H1 (cell line): Measurements from ENCODE around the gene SEMA4D. TPM values are rescaled to one million over a fixed set of nuclear protein-coding genes. Genes with fewer than 3 reads are reported as not detected.

Experiments used
- BACH1 ChIP-seq: IDR thresholded peaks from 2 replicates; pipeline ENCODE4 v1.6.1; 2012; ENCODE audit warnings: low read length, improper control_type of control experiment
- CHD7 ChIP-seq: fragments of 300-600 bp; sonication (generic); IDR thresholded peaks from 2 replicates; pipeline ENCODE4 v1.7.1; 2012; ENCODE audit warnings: low read length, moderate library complexity, mild to moderate bottlenecking, inconsistent platforms; ENCODE audit not compliant: insufficient replicate concordance
- CTBP2 ChIP-seq: IDR thresholded peaks from 2 replicates; pipeline ENCODE4 v1.7.0; 2011; ENCODE audit warnings: borderline replicate concordance, mild to moderate bottlenecking, moderate library complexity, mixed read lengths, low read length; ENCODE audit not compliant: insufficient read depth, insufficient read length
- EP300 ChIP-seq, 2 experiments: IDR thresholded peaks; 1 replicate in 1 of 2; 2 replicates in 1 of 2; pipeline ENCODE4 v1.6.1; 2011 to 2012; ENCODE audit warnings: low read depth in 2 of 2, low read length in 2 of 2, mild to moderate bottlenecking in 2 of 2, borderline replicate concordance in 1 of 2, inconsistent platforms in 1 of 2, moderate library complexity in 1 of 2
- GABPA ChIP-seq: IDR thresholded peaks from 2 replicates; pipeline ENCODE4 v1.6.1; 2011; ENCODE audit warnings: mild to moderate bottlenecking, low read length, moderate library complexity, borderline replicate concordance; ENCODE audit not compliant: insufficient read depth
- GTF2F1 ChIP-seq: IDR thresholded peaks from 2 replicates; pipeline ENCODE4 v1.6.1; 2012; ENCODE audit warnings: low read depth, low read length, improper control_type of control experiment, borderline replicate concordance
- JUND ChIP-seq: IDR thresholded peaks from 2 replicates; pipeline ENCODE4 v1.6.1; 2011; ENCODE audit warnings: mild to moderate bottlenecking, improper control_type of control experiment, low read length
- RXRA ChIP-seq: IDR thresholded peaks from 2 replicates; pipeline ENCODE4 v1.6.1; 2011; ENCODE audit warnings: low read depth, mild to moderate bottlenecking, low read length, moderate library complexity; ENCODE audit not compliant: insufficient read depth
- SIN3A ChIP-seq, 2 experiments: IDR thresholded peaks in 1 of 2; conservative IDR thresholded peaks in 1 of 2; 2 replicates each; pipeline ENCODE4 v1.6.1; 2011 to 2012; ENCODE audit warnings: low read length in 2 of 2, improper control_type of control experiment in 1 of 2, low read depth in 1 of 2, mild to moderate bottlenecking in 1 of 2
- SRF ChIP-seq: IDR thresholded peaks from 2 replicates; pipeline ENCODE4 v1.6.1; 2011; ENCODE audit warnings: mild to moderate bottlenecking, low read depth, low read length, moderate library complexity
- ZNF274 ChIP-seq: IDR thresholded peaks from 2 replicates; pipeline ENCODE4 v1.7.0; 2012; ENCODE audit warnings: low read length, borderline replicate concordance; ENCODE audit errors: extremely low read depth
- polyA plus RNA-seq, 7 experiments: library from polyadenylated mRNA; depleted of rRNA in 3 of 7; stranded (reverse) in 5 of 7; unstranded in 2 of 7; fragments of >200 nt in 5 of 7; fragments of 200-250 nt in 2 of 7; gene quantifications; 1 replicate in 5 of 7; 2 replicates in 1 of 7; 4 replicates in 1 of 7; pipeline versions ENCODE4 v1.2.1 to v1.2.3, GENCODE V29; 2011 to 2013; ENCODE audit warnings: missing spikeins in 2 of 7, mixed read lengths in 2 of 7
- total RNA-seq: library from RNA; stranded (reverse); fragmentation: NEBNext Ultra II Directional; extraction: Animal tissue kit (Norgen Biotek cat#: 25700); gene quantifications from 2 replicates; pipeline ENCODE4 v1.2.1, GENCODE V29; 2021

Gene SEMA4D
- total and polyA plus RNA-seq, 2 of the 8 experiments (the other 6 are each of a cell fraction or from before 2014, with no cell fraction given): 21.0 to 70.4 TPM

- TF ChIP-seq CHD7 (no peak), CTBP2 (no peak), GABPA (no peak), SRF (no peak), JUND (no peak), ZNF274 (no peak), BACH1 (no peak), RXRA (no peak), EP300 (IDR thresholded peaks at IDR 0.05; ENCODE audit: borderline replicate concordance in 1 of 2, low read depth in 2 of 2, low read length in 2 of 2) (no peak), SIN3A (conservative IDR thresholded peaks at IDR 0.05 in 1 of 2, IDR thresholded peaks at IDR 0.05 in 1 of 2; ENCODE audit: low read depth in 1 of 2, low read length in 2 of 2) (no peak), GTF2F1 (no peak)
Measured at GRCh38 chr9:89450213-89450612, 47.7 kb downstream of the SEMA4D start (continued).
